Subcutaneous adipose tissue (tissue), 4 donors: Measurements from ENCODE around the gene SH2D4B. TPM values are rescaled to one million over a fixed set of nuclear protein-coding genes. Genes with fewer than 3 reads are reported as not detected.

Source experiments
- total RNA-seq, 4 donors: library from RNA; depleted of rRNA; stranded (reverse); fragments of >200 nt; gene quantifications; one replicate each; pipeline ENCODE4 v1.1.0, GENCODE V29; 2016
- TF ChIP-seq, protein P1 (sequence below): fragments of 450-650 bp; IDR thresholded peaks from one replicate; pipeline ENCODE4 v1.5.1; 2016; ENCODE audit warnings: low read depth, mild to moderate bottlenecking, control low read depth, antibody characterized with exemption, moderate library complexity

The SH2D4B gene
- total RNA-seq, 4 donors from 2014 or later: 0.34 to 0.49 TPM; not detected in 2

GRCh38 chr10:80501913-80502521 lies 35.7 kb upstream of the SH2D4B start:
- TF ChIP-seq, protein P1, sequence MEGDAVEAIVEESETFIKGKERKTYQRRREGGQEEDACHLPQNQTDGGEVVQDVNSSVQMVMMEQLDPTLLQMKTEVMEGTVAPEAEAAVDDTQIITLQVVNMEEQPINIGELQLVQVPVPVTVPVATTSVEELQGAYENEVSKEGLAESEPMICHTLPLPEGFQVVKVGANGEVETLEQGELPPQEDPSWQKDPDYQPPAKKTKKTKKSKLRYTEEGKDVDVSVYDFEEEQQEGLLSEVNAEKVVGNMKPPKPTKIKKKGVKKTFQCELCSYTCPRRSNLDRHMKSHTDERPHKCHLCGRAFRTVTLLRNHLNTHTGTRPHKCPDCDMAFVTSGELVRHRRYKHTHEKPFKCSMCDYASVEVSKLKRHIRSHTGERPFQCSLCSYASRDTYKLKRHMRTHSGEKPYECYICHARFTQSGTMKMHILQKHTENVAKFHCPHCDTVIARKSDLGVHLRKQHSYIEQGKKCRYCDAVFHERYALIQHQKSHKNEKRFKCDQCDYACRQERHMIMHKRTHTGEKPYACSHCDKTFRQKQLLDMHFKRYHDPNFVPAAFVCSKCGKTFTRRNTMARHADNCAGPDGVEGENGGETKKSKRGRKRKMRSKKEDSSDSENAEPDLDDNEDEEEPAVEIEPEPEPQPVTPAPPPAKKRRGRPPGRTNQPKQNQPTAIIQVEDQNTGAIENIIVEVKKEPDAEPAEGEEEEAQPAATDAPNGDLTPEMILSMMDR: no peak

- TF ChIP-seq, protein P1: no peak
Observed at GRCh38 chr10:80502621-80503583, 34.8 kb upstream of the SH2D4B start.

- TF ChIP-seq, protein P1: no peak
Observed at GRCh38 chr10:80503584-80504157, 34.0 kb upstream of the SH2D4B start.

GRCh38 chr10:80504158-80504811 lies 33.4 kb upstream of the SH2D4B start:
- TF ChIP-seq, protein P1: no peak

DNA sequence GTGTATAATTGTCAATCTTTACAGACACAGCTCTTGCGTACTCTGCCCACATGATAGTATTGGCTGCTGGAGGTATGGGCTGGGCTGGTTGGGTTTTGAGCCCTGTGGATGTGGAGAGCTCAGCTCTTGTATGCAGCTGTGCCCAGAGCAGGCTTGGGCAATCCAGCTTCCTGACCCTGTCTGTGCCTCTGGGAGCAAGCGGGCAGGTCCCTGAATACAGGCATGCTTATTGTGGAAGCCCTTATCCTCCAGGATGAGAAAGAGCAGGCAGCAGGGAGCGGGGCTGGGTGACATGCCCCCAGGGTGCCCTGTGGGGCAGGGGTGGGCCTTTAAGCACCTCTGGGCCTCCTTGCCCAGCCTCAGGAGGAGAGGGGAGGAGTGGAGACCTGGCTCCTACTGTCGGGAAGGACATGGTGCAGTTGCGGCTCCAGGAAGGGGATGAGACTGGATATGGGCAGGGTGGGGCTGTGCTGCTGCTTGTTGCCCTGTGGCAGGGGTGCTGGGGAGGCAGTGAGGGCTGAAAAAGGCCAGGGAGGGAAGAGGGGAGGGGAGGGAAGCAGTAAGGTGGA lies 32.7 kb upstream of the SH2D4B start:
- TF ChIP-seq, protein P1: no peak

- TF ChIP-seq, protein P1: no peak
Observed at GRCh38 chr10:80506189-80506575, 31.5 kb upstream of the SH2D4B start.
